HG02763 (cell line): ENCODE data around the gene OR2V1.
"Not testable (repeated sequence)": the region's sequence is repeated elsewhere in the genome, so short reads cannot be mapped to it uniquely, and the experiment has no call there.

Experiments
- ATAC-seq: cut with Tn5 transposase; IDR thresholded peaks from one replicate; pipeline ENCODE4 v1.9.1; 2021; ENCODE audit warnings: mild to moderate bottlenecking, moderate library complexity; ENCODE audit not compliant: unreplicated experiment

The OR2V1 gene

GRCh38 chr5:181105391-181106025 is 25.5 kb downstream of the OR2V1 start:
- no peak for ATAC-seq

DNA sequence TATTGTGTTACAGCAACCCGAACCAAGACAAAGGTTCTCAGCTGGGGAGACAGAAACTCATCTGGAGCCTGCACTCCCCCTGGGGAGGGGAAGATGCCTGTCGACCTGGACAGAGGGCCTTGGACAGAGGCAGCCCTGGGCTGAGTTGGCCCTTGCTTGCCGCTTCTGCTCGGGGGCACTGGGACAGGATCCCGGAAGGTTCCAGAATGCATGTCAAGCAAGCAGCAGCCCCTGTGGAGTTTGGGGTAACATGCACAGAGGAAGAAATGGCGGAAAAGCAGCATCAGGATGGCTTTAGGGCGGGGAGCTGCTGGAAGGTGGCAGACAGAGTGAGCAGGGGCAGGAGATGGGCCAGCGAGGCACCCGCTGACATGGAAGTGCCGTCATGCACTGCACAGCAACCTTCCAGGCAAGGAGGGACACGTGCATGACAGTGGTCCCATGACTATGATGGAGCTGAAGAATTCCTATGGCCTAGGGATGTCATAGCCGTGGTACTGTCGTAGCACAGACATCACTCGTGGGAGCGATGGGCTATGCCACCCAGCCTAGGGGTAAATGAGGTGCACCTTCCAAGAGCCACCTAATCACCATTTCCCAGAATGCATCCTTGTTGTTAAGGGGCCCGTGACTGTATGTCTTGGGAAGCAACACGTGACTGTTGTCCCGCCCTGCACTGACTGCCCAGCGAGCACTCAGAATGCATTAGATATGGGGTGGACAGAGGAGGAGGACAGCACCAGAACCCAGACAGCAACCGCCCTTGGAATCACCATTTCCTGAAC is 26.2 kb downstream of the OR2V1 start:
- not testable (repeated sequence) for ATAC-seq

DNA sequence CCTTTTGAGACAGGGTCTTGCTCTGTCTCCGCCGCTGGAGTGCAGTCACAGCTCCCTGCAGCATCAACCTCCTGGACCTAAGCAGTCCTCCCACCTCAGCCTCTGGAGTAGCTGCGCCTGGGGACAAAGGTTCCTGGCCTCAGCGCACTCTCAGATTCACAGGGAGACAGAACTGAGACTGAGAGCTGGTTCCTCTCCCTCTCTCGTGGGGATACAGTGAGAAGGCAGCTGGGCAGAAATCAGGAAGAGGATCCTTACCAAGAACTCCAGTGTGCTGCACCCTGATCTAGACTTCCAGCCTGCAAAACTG is 26.8 kb downstream of the OR2V1 start:
- not testable (repeated sequence) for ATAC-seq

- ATAC-seq = not testable (repeated sequence)
These were observed 28.9 kb downstream of the OR2V1 start for GRCh38 chr5:181101930-181102674.

GRCh38 chr5:181101030-181101641 is 29.8 kb downstream of the OR2V1 start:
- ATAC-seq = not testable (repeated sequence)

DNA sequence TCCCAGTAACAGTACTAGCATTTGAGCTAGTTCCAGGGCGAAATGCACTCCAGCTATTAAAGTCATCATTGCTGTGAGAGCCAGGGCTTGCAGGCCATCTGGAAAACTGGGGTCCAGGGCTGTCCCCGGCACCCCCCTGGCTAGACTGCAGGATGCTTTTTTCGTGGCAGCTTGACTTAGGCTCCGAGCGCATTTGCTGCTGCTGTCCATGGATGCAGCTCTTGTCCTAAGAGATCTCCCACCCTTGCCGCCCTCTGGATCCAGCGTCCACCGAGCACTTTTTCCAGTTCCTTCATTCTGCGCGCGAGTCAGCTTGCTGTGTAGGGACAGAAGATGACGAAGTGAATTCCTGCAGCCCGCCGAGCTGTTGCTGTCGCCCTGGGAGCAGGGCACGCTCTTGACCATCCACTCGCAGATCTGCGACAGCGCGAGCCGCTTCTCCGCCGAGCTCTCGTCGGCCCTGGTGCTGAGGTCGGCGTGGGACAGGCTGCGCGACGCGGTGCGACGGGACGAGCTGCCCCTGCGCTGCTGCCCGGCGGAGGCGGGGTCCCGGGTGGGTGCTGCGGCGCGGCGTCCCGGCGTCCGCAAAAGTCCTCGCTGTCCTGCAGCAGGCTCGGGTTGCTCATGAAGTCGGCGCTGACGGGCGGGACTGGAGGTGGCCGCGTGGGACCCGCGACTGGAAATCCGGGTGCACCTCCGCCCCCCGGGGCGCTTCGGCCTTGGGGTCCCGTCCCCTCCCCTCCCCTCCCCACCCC is 30.7 kb downstream of the OR2V1 start:
- ATAC-seq = no peak

DNA sequence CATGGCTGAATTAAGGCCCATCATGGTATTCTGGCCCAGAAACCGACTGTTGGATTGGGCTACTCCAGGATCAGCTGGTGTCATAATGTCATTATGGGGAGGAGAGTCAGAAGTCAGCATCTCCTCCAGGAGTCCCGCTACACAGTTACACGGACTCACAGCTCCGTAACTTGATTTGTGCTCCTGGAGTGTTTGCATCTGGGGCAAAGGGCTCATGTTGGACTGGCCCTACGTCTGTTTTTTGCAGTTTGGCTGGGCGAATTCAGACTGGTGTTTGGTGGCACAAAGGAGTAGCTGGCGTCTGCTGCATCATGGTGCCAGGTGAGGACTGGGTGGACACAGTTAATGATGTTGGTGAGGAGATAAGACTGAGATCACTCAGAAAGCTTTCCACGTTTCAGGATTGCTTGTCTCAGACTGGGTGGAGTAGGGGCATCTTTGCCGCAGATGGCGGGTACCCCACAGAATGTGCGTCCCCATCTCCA is 31.3 kb downstream of the OR2V1 start:
- no peak for ATAC-seq

DNA sequence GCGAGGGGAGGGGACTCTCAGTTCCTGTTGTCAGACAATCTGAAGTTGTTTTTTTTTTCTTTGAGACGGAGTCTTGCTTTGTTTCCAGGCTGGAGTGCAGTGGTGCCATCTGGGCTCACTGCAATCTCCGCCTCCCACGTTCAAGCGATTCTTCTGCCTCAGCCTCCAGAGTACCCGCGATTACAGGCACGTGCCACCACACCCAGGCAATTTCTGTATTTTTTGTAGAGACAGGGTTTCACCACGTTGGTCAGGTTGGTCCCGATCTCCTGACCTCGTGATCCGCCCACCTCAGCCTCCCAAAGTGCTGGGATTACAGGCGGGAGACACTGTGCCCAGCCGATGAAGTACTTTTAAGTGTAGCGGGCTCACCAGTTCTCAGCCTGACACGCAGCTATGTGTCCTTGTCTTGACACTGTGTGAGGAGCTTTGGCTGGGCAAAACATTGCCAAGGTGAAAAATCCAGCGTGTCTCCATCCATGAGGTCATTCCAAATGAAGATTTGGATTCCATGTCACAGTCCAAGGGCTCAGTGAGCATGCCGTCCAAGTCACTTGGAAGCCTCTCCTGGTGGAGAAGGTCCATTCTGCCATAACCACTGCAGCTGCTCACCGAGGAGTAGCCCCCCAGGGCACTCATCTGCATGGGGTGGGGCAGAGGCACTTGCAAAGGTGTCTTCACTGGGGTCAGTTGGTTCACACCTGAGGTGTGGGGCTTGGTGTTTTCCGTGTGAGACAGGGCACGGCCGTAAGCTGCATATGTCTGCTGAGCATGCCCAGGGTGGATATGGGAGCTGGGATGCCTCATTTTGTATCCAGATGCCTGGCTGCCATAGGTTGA is 32.0 kb downstream of the OR2V1 start:
- no peak for ATAC-seq

DNA sequence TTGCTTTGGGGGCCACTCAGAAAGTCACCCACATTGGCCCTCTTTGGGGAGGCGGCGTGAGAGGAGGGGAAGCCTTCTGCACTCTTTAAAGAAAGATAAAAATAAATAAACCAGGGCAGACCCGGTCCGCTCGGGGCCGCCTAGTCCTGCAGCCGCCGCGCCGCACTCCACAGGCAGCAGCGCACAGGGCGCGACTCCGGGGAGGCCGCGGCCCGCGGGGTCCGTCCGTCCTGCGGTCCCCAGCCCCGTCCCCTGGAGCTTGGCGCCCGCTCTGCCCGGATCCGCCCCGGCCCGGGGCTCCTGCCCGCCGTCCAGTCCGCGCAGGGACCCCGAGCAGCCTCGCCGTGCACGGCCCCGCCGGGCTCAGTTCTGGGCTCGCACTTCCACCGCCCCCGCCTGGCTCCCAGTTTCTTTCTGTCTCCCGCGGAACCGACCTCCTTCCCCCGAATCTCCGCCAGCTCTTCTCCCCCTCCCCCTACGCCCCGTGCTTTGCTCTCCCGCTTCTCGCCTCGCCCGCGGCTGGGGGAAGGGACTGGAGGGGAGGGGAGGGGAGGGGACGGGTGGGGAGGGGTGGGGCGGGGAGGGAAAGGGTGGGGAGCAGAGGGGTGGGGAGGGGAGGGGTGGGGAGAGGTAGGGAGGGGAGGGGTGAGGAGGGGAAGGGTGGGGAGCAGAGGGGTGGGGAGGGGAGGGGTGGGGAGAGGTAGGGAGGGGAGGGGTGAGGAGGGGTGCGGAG is 33.0 kb downstream of the OR2V1 start:
- ATAC-seq = not testable (repeated sequence)

GRCh38 chr5:181097383-181097753 is 33.6 kb downstream of the OR2V1 start:
- ATAC-seq = not testable (repeated sequence)

DNA sequence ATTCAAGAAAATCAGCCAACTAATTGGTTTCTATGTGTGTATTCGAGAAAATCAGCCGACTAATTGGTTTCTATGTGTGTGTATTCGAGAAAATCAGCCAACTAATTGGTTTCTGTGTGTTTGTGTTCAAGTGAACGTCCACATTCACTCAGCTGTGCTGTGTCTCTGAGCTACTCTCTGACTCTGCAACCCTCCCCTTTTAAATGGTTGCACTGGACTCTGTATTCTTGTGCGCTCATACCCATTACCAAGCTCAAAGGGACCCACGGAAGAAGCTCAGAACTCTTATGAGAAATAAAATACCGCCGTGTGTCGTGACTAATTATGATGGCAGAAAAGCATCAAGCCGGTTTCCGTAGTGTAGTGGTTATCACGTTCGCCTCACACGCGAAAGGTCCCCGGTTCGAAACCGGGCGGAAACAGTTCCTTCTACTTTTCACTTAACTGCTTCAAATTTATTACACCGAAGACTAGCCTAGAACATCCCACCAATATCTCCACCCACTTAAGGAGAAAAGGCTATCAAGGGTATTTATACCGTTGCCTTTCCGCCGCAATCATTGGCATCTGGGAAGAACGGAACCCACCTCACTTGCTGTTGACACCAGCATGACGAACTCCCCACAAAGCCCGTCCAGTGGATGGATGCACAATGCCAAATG is 34.1 kb downstream of the OR2V1 start:
- not testable (repeated sequence) for ATAC-seq

- not testable (repeated sequence) for ATAC-seq
These were observed 35.8 kb downstream of the OR2V1 start for GRCh38 chr5:181095162-181095561.

DNA sequence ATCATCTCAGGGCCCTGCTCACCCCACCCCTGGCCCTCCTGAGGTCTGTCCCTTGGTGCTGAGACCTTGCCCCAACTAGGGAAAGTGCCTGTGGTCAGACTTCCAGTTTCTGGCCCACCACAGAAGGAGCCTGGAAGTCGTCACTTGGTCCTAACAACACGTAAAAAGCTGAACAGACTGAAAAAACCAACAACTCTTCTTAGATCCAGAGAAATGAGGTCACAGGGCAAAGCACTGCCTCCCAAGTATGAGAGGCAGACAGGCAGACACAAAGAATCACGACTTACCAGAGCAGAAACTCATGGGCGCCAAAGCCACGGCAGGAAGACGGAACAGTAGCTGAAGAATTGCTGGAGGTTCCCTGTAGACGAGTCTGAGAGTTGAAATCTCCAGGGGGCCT is 38.5 kb downstream of the OR2V1 start:
- ATAC-seq = no peak

- no peak for ATAC-seq
These were observed 42.7 kb downstream of the OR2V1 start for GRCh38 chr5:181088289-181088688.

DNA sequence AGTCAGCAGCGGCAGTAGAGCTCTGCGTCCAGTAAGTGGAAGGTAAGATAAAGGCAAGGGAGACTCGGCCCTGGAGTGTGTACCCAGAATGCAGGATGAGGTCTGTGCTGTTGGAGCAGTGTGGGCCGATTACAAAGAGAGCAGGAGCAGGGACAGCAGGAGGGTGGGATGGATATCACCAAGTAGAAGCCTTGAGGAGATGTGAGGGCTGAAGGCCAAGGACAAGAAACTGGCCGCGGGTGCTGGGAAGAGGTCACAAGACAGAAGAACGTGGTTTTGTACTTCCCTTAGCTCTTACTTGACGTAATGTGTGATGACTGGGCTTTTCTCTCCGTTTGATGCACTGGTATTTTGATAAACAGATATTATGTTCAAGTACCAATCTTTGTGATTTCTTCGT is 43.7 kb downstream of the OR2V1 start:
- no peak for ATAC-seq

DNA sequence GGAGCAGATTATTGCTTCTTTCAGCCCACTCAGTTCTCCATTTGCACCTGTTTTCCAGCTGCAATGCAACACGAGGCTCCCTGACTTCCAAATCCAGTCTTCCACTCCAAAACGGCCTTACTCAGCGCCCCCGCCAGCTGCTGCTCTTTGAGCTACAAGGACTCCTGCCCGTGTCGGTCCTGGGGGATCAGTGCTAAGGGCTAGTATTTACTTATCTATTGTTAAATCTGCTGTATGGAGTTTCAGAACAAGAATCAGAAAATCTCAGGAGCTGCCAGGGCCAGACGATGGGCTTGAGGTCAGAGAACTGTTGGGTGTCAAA is 44.1 kb downstream of the OR2V1 start:
- ATAC-seq = no peak

DNA sequence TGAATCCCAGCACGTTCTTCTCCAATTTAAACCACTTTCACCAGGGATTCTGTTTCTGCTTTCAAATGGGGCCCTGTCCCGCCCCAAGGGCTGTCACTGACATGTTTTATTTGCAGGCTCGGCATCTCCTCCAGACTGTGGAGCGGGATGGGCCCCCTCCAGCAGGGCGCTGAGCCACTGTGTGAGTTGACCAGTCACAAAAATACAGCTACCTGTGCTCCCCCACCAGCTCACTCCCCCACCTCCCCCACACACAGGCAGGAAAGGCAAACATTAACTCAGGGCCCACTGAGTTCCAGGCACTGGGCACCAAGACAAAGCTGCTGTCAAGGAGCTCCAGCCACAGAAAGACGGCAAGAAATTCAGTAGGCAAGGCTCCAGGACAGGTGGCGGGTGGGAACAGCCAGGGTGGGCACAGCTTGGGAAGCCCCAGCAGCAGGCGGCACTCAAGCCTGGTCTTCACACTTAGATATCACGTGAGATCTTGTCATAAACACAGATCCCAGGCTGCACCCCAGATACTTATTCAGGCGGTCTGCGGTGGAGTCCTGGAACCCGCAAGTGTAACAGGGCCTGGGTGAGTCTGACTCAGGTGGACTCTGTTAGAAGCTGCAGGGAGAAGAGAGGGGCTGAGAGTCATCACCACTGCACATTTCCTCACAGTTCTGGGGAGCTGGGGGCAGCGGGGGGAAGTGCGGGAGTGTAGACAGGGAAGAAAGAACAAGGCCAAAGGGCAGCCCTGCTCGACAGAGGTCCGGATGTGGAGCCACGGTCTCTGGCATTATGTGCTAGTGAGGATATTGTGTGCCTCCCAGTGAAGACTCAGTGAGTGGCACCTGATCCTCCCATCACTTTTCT is 44.7 kb downstream of the OR2V1 start:
- no peak for ATAC-seq
